Activated T-cell treated with anti-CD3 and anti-CD28 coated beads, Interleukin-2, amount 50 U/mL, for 1 hour (primary cell): ENCODE measurements around the gene KIAA1217.

Experiments used
- DNase-seq: peaks from one replicate; pipeline ENCODE4 v3.0.0-alpha.2; 2020

KIAA1217 gene

GRCh38 chr10:24208661-24209431, at the start of gene KIAA1217:
TSS of gene KIAA1217 (plus strand) at chr10:24209138. CDS start at chr10:24209194, 56 bp downstream.
- no peak for DNase-seq

GRCh38 chr10:24162206-24162985, 46.5 kb upstream of the KIAA1217 start:
- DNase-seq, result no peak

- no peak for DNase-seq
Measured at GRCh38 chr10:24163485-24163884, 45.5 kb upstream of the KIAA1217 start.

GRCh38 chr10:24168258-24169170, 40.4 kb upstream of the KIAA1217 start:
- no peak for DNase-seq

- DNase-seq, result no peak
Measured at GRCh38 chr10:24170199-24170598, 38.7 kb upstream of the KIAA1217 start.

- DNase-seq, result no peak
Measured at GRCh38 chr10:24172909-24173308, 36.0 kb upstream of the KIAA1217 start.

- DNase-seq, result no peak
Measured at GRCh38 chr10:24174014-24174413, 34.9 kb upstream of the KIAA1217 start.

- no peak for DNase-seq
Measured at GRCh38 chr10:24176658-24177057, 32.3 kb upstream of the KIAA1217 start.

- no peak for DNase-seq
Measured at GRCh38 chr10:24177636-24178035, 31.3 kb upstream of the KIAA1217 start.

GRCh38 chr10:24180891-24181290, 28.0 kb upstream of the KIAA1217 start:
- no peak for DNase-seq

- no peak for DNase-seq
Measured at GRCh38 chr10:24184455-24184854, 24.5 kb upstream of the KIAA1217 start.

GRCh38 chr10:24193330-24193729, 15.6 kb upstream of the KIAA1217 start:
- DNase-seq, result no peak

- DNase-seq, result no peak
Measured at GRCh38 chr10:24197263-24197662, 11.7 kb upstream of the KIAA1217 start.

- DNase-seq, result no peak
Measured at GRCh38 chr10:24201503-24202180, 7.3 kb upstream of the KIAA1217 start.

- no peak for DNase-seq
Measured at GRCh38 chr10:24202181-24202570, 6.8 kb upstream of the KIAA1217 start.

GRCh38 chr10:24205821-24206220, 3.1 kb upstream of the KIAA1217 start:
- DNase-seq, result no peak

- DNase-seq, result no peak
Measured at GRCh38 chr10:24206334-24206733, 2.6 kb upstream of the KIAA1217 start.

GRCh38 chr10:24206926-24207325, 2.0 kb upstream of the KIAA1217 start:
- no peak for DNase-seq

GRCh38 chr10:24207341-24207740, 1.6 kb upstream of the KIAA1217 start:
- DNase-seq, result no peak

GRCh38 chr10:24207781-24208611, 942 bp upstream of the KIAA1217 start:
- DNase-seq, result no peak

- DNase-seq, result no peak
Measured at GRCh38 chr10:24209432-24209771, 464 bp downstream of the KIAA1217 start.
